Gastroesophageal sphincter (tissue), 4 donors: ENCODE results near the gene ZNF792. TPM values are rescaled to one million over a fixed set of nuclear protein-coding genes. Genes with fewer than 3 reads are reported as not detected.

Experiments
- ATAC-seq: fragments of 150-250 bp; one replicate; pipeline ENCODE4 v1.9.1; 2016; ENCODE audit warnings: mild to moderate bottlenecking, moderate library complexity
- H3K27ac ChIP-seq, 4 donors: fragments of 200-600 bp; sonication (generic) in 3 of 4; 1 replicate in 3 of 4; 2 replicates in 1 of 4; pipeline ENCODE4 v1.5.1; 2016 to 2019
- H3K27me3 ChIP-seq: fragments of 200-600 bp; sonication (generic); one replicate; pipeline ENCODE4 v1.5.1; 2019
- H3K36me3 ChIP-seq, 2 donors: fragments of 200-600 bp; sonication (generic); one replicate each; pipeline ENCODE4 v1.5.1; 2019; ENCODE audit warnings: control low read depth in 1 of 2
- H3K4me1 ChIP-seq, 3 donors: fragments of 200-600 bp; sonication (generic); 1 replicate in 2 of 3; 2 replicates in 1 of 3; pipeline ENCODE4 v1.5.1; 2016 to 2019; ENCODE audit warnings: control low read depth in 2 of 3
- H3K4me3 ChIP-seq, 2 donors: fragments of 200-600 bp; sonication (generic); one replicate each; pipeline ENCODE4 v1.5.1; 2019; ENCODE audit warnings: mild to moderate bottlenecking in 1 of 2, moderate library complexity in 1 of 2
- H3K9me3 ChIP-seq, 3 donors: fragments of 200-600 bp; sonication (generic); one replicate each; pipeline ENCODE4 v1.5.1; 2017 to 2019; ENCODE audit warnings: control low read depth in 2 of 3
- CTCF ChIP-seq, 4 experiments: fragments of 200-600 bp in 2 of 4; fragments of 450-650 bp in 2 of 4; sonication (generic) in 1 of 4; IDR thresholded peaks; one replicate each; pipeline ENCODE4 v1.5.1; 2017 to 2019; ENCODE audit warnings: antibody characterized with exemption in 4 of 4, mild to moderate bottlenecking in 2 of 4, moderate library complexity in 2 of 4
- EP300 ChIP-seq: sonication (generic); formaldehyde crosslinking; IDR thresholded peaks from one replicate; pipeline ENCODE4 v1.6.1; 2017; ENCODE audit warnings: antibody characterized with exemption, mild to moderate bottlenecking
- POLR2A ChIP-seq, 2 donors: fragments of 450-650 bp; IDR thresholded peaks; one replicate each; pipeline ENCODE4 v1.6.1; 2017; ENCODE audit warnings: antibody characterized with exemption in 2 of 2, mild to moderate bottlenecking in 2 of 2, moderate library complexity in 1 of 2
- POLR2AphosphoS5 ChIP-seq: sonication (generic); formaldehyde crosslinking; IDR thresholded peaks from one replicate; pipeline ENCODE4 v1.6.1; 2017; ENCODE audit warnings: antibody characterized with exemption
- WGBS, 2 donors: methylation state at CpG; one replicate each; pipeline ENCODE4 v1.1.5; 2018; ENCODE audit warnings: low coverage in 1 of 2; 5-methylcytosine and 5-hydroxymethylcytosine counted together
- total RNA-seq, 4 donors: library from RNA; depleted of rRNA; stranded (reverse); fragments of >200 nt; gene quantifications; one replicate each; pipeline ENCODE4 v1.1.0, GENCODE V29; 2016

Gene ZNF792
- total RNA-seq, 4 donors from 2014 or later = 6.5 to 10.2 (median 7.3) TPM

GRCh38 chr19:34960103-34960805, 3.8 kb downstream of the ZNF792 start:
- H3K36me3 ChIP-seq = peaks cover 7 to 60% of the 10 kb centered on the region in 2 donors
- no peak for TF ChIP-seq CTCF (IDR thresholded peaks at IDR 0.05)
- TF ChIP-seq EP300 = no peak
- TF ChIP-seq POLR2AphosphoS5 = no peak
- TF ChIP-seq POLR2A (IDR thresholded peaks at IDR 0.05) = no peak
- no peak for ATAC-seq

GRCh38 chr19:34959021-34959420, 5.0 kb downstream of the ZNF792 start:
- H3K27ac ChIP-seq = no peak overlapping the region
- no peak overlapping the region for H3K4me3 ChIP-seq
- H3K27me3 ChIP-seq = no peaks in the 10 kb centered on the region
- 83 to 90% methylated on average over 1 to 2 of the region's 7 CpGs for WGBS, 2 donors
- H3K9me3 ChIP-seq = peaks cover 0 to 76% (median 2%) of the 10 kb centered on the region in 3 donors
- peaks cover 0 to 28% (median 12%) of the 10 kb centered on the region in 3 donors for H3K4me1 ChIP-seq
- peaks cover 7 to 71% of the 10 kb centered on the region in 2 donors for H3K36me3 ChIP-seq
- TF ChIP-seq POLR2A (IDR thresholded peaks at IDR 0.05) (no peak), CTCF (IDR thresholded peaks at IDR 0.05) (no peak), EP300 (no peak), POLR2AphosphoS5 (no peak)
- no peak for ATAC-seq

More at GRCh38 chr19:34960103-34960805, 3.8 kb downstream of the ZNF792 start:
- peaks cover 0 to 34% (median 12%) of the 10 kb centered on the region in 3 donors for H3K4me1 ChIP-seq
- 75 to 93% methylated on average over 2 to 6 of the region's 8 CpGs for WGBS, 2 donors
- no peaks in the 10 kb centered on the region for H3K27me3 ChIP-seq
- peaks cover 0 to 65% (median 2%) of the 10 kb centered on the region in 3 donors for H3K9me3 ChIP-seq
- H3K27ac ChIP-seq = no peak overlapping the region
- no peak overlapping the region for H3K4me3 ChIP-seq

- Histone ChIP-seq H3K9me3 (peaks cover 0 to 85% (median 2%) of the 10 kb centered on the region in 3 donors), H3K27me3 (no peaks in the 10 kb centered on the region), H3K4me3 (no peak overlapping the region), H3K27ac (no peak overlapping the region), H3K36me3 (peaks cover 7 to 80% of the 10 kb centered on the region in 2 donors), H3K4me1 (peaks cover 0 to 22% (median 9%) of the 10 kb centered on the region in 3 donors)
- TF ChIP-seq POLR2A (IDR thresholded peaks at IDR 0.05) (no peak), EP300 (no peak), CTCF (IDR thresholded peaks at IDR 0.05) (no peak), POLR2AphosphoS5 (no peak)
- ATAC-seq = no peak
- 94 to 100% methylated on average over 6 to 22 of the region's 22 CpGs for WGBS, 2 donors
Measured at GRCh38 chr19:34957830-34958751, 5.9 kb downstream of the ZNF792 start.

- Histone ChIP-seq H3K36me3 (peaks cover 0 to 62% of the 10 kb centered on the region in 2 donors), H3K27ac (no peak overlapping the region), H3K4me1 (no peaks in the 10 kb centered on the region), H3K27me3 (no peaks in the 10 kb centered on the region), H3K9me3 (peaks cover 0 to 80% (median 0%) of the 10 kb centered on the region in 3 donors), H3K4me3 (no peak overlapping the region)
- no peak for TF ChIP-seq POLR2AphosphoS5
- TF ChIP-seq EP300 = no peak
- no peak for TF ChIP-seq POLR2A (IDR thresholded peaks at IDR 0.05)
- no peak for TF ChIP-seq CTCF (IDR thresholded peaks at IDR 0.05)
- no peak for ATAC-seq
Measured at GRCh38 chr19:34953092-34953491, 10.9 kb downstream of the ZNF792 start.
